HL-60 (cell line): ENCODE measurements around the gene MON2.

ENCODE experiments used
- DNase-seq, 2 experiments: peaks; one replicate each; pipeline ENCODE4 v3.0.0-alpha.2; 2010 to 2020; ENCODE audit warnings: low read depth in 1 of 2, low spot score in 1 of 2
- H3K27ac ChIP-seq: fragments of 250-450 bp; sonication (Bioruptor Pico); replicated peaks from 2 replicates; pipeline ENCODE4 v1.5.1; 2020; ENCODE audit warnings: mild to moderate bottlenecking, moderate library complexity
- H3K27me3 ChIP-seq: fragments of 250-450 bp; sonication (Bioruptor Pico); 2 replicates; pipeline ENCODE4 v1.5.1; 2021; ENCODE audit warnings: mild to moderate bottlenecking, moderate library complexity; ENCODE audit not compliant: insufficient read depth, poor library complexity, severe bottlenecking
- H3K4me3 ChIP-seq: replicated peaks from 2 replicates; pipeline ENCODE4 v1.5.1; 2011; ENCODE audit warnings: mild to moderate bottlenecking, control low read depth, low read length; ENCODE audit not compliant: insufficient read depth
- CTCF ChIP-seq: IDR thresholded peaks from one replicate; pipeline ENCODE4 v1.5.1; 2011; ENCODE audit warnings: low read length, control low read depth, inconsistent platforms; ENCODE audit not compliant: insufficient read depth
- GABPA ChIP-seq: IDR thresholded peaks from 2 replicates; pipeline ENCODE4 v1.6.1; 2012; ENCODE audit warnings: low read depth
- POLR2AphosphoS5 ChIP-seq: IDR thresholded peaks from 2 replicates; pipeline ENCODE4 v1.6.1; 2012; ENCODE audit warnings: low read depth
- REST ChIP-seq: IDR thresholded peaks from 2 replicates; pipeline ENCODE4 v1.6.1; 2012; ENCODE audit warnings: low read depth; ENCODE audit not compliant: insufficient replicate concordance
- SPI1 ChIP-seq: IDR thresholded peaks from 2 replicates; pipeline ENCODE4 v1.6.1; 2012; ENCODE audit warnings: low read depth, mild to moderate bottlenecking, borderline replicate concordance
- long read RNA-seq: library from polyadenylated mRNA; unstranded; transcript quantifications from one replicate; pipeline ENCODE4 v2.0.0, GENCODE V29; 2020

MON2 gene
- long read RNA-seq, full-length matches to known transcripts: 4 of 37 reads
- long read RNA-seq, partial matches to known transcripts: 22 of 37 reads
- long read RNA-seq, other reads (novel, unspliced or antisense): 11 of 37 reads

GRCh38 chr12:62466594-62467491 is at the start of gene MON2:
TSS of gene MON2 (plus strand) at chr12:62466826. CDS start at chr12:62467208, 382 bp downstream.
- Histone ChIP-seq H3K27ac (peak within 1 kb of the TSS; percentile 81), H3K4me3 (peak within 1 kb of the TSS; percentile 88), H3K27me3 (no peaks in the 10 kb centered on the region)
- TF ChIP-seq REST (no peak), GABPA (peak; percentile 29; the same call in 1 of the 2 replicates), SPI1 (no peak), POLR2AphosphoS5 (peak; percentile 77; the same call in 1 of the 2 replicates), CTCF (no peak)
- peak; percentile 36 to 85 for DNase-seq

GRCh38 chr12:62426089-62426488 is 40.5 kb upstream of the MON2 start:
- no peak for DNase-seq
- Histone ChIP-seq H3K27me3 (no peaks in the 10 kb centered on the region), H3K27ac (no peak overlapping the region), H3K4me3 (no peak overlapping the region)
- TF ChIP-seq SPI1 (no peak), CTCF (no peak), GABPA (no peak), POLR2AphosphoS5 (no peak), REST (no peak)

GRCh38 chr12:62429457-62429856 is 37.2 kb upstream of the MON2 start:
- Histone ChIP-seq H3K27me3 (no peaks in the 10 kb centered on the region), H3K27ac (no peak overlapping the region), H3K4me3 (no peak overlapping the region)
- TF ChIP-seq POLR2AphosphoS5 (no peak), CTCF (no peak), SPI1 (no peak), REST (no peak), GABPA (no peak)
- DNase-seq: no peak
